ENCODE results near the gene POLR3E. TPM values are rescaled to one million over a fixed set of nuclear protein-coding genes. Genes with fewer than 3 reads are reported as not detected.

The POLR3E gene
- total and polyA plus RNA-seq, 5 donors from 2014 or later = 10.2 to 249 (median 16.2) TPM

- H3K27ac Mint-ChIP-seq = peak overlapping the region in 1 of 3 donors; percentile 62
- Histone ChIP-seq H3K27me3 (ENCODE audit: control insufficient read depth, insufficient read depth, low read length) (no peaks in the 10 kb centered on the region), H3K4me3 (ENCODE audit: low read depth, low read length) (no peak overlapping the region), H3K4me1 (ENCODE audit: control insufficient read depth, insufficient read depth, low read length, poor library complexity, severe bottlenecking) (peaks cover 31% of the 10 kb centered on the region), H3K27ac (ENCODE audit: insufficient read depth, low read length, poor library complexity, severe bottlenecking) (no peak overlapping the region), H3K9me3 (ENCODE audit: control insufficient read depth in 2 of 2, low read length in 2 of 2) (no peaks in the 10 kb centered on the region), H3K36me3 (ENCODE audit: control insufficient read depth, insufficient read depth, low read length) (peaks cover 60% of the 10 kb centered on the region)
- peaks cover 7% of the 10 kb centered on the region for H3K27me3 Mint-ChIP-seq
- H3K9me3 Mint-ChIP-seq = peaks cover 0 to 4% (median 0%) of the 10 kb centered on the region in 7 donors
- peaks cover 18 to 48% (median 37%) of the 10 kb centered on the region in 4 donors for H3K4me1 Mint-ChIP-seq
- peak overlapping the region in 2 of 4 donors; percentile 3 to 80 for H3K4me3 Mint-ChIP-seq
- no peak for DNase-seq
- ATAC-seq (ENCODE audit: low read depth in 2 of 2) = no peak
- peaks cover 30% of the 10 kb centered on the region for H3K36me3 Mint-ChIP-seq
Observed at GRCh38 chr16:22302776-22303363, 5.7 kb downstream of the POLR3E start.

GRCh38 chr16:22304411-22304810 is 7.2 kb downstream of the POLR3E start:
- H3K9me3 ChIP-seq (ENCODE audit: control insufficient read depth in 2 of 2, low read length in 2 of 2) = no peaks in the 10 kb centered on the region
- Mint-ChIP-seq H3K27ac (no peak overlapping the region), H3K36me3 (peaks cover 30% of the 10 kb centered on the region), H3K4me3 (no peak overlapping the region), H3K9me3 (peaks cover 0 to 1% (median 0%) of the 10 kb centered on the region in 7 donors), H3K4me1 (peaks cover 10 to 34% (median 25%) of the 10 kb centered on the region in 4 donors), H3K27me3 (no peaks in the 10 kb centered on the region)
- peaks cover 17% of the 10 kb centered on the region for H3K4me1 ChIP-seq (ENCODE audit: control insufficient read depth, insufficient read depth, low read length, poor library complexity, severe bottlenecking)
- H3K4me3 ChIP-seq (ENCODE audit: low read depth, low read length) = no peak overlapping the region
- H3K27ac ChIP-seq (ENCODE audit: insufficient read depth, low read length, poor library complexity, severe bottlenecking) = no peak overlapping the region
- no peak for ATAC-seq (ENCODE audit: low read depth in 2 of 2)
- peaks cover 75% of the 10 kb centered on the region for H3K36me3 ChIP-seq (ENCODE audit: control insufficient read depth, insufficient read depth, low read length)
- H3K27me3 ChIP-seq (ENCODE audit: control insufficient read depth, insufficient read depth, low read length) = no peaks in the 10 kb centered on the region
- no peak for DNase-seq

- Mint-ChIP-seq H3K4me1 (peaks cover 0 to 15% (median 10%) of the 10 kb centered on the region in 4 donors), H3K27ac (no peak overlapping the region), H3K36me3 (peaks cover 25% of the 10 kb centered on the region), H3K27me3 (no peaks in the 10 kb centered on the region), H3K9me3 (peaks cover 0 to 1% (median 0%) of the 10 kb centered on the region in 7 donors), H3K4me3 (no peak overlapping the region)
- ATAC-seq (ENCODE audit: low read depth in 2 of 2) = no peak
- no peaks in the 10 kb centered on the region for H3K27me3 ChIP-seq (ENCODE audit: control insufficient read depth, insufficient read depth, low read length)
- peaks cover 85% of the 10 kb centered on the region for H3K36me3 ChIP-seq (ENCODE audit: control insufficient read depth, insufficient read depth, low read length)
- DNase-seq = no peak
- H3K27ac ChIP-seq (ENCODE audit: insufficient read depth, low read length, poor library complexity, severe bottlenecking) = no peak overlapping the region
- no peaks in the 10 kb centered on the region for H3K9me3 ChIP-seq (ENCODE audit: control insufficient read depth in 2 of 2, low read length in 2 of 2)
- H3K4me1 ChIP-seq (ENCODE audit: control insufficient read depth, insufficient read depth, low read length, poor library complexity, severe bottlenecking) = no peaks in the 10 kb centered on the region
- H3K4me3 ChIP-seq (ENCODE audit: low read depth, low read length) = no peak overlapping the region
Observed at GRCh38 chr16:22306788-22307187, 9.6 kb downstream of the POLR3E start.

GRCh38 chr16:22307838-22308237 is 10.6 kb downstream of the POLR3E start:
- Mint-ChIP-seq H3K36me3 (peaks cover 22% of the 10 kb centered on the region), H3K4me1 (peaks cover 0 to 11% (median 8%) of the 10 kb centered on the region in 4 donors), H3K9me3 (peaks cover 0 to 1% (median 0%) of the 10 kb centered on the region in 7 donors), H3K4me3 (peak overlapping the region in 1 of 4 donors; percentile 58), H3K27ac (peak overlapping the region in 1 of 3 donors; percentile 68), H3K27me3 (no peaks in the 10 kb centered on the region)
- no peak for DNase-seq
- no peak overlapping the region for H3K27ac ChIP-seq (ENCODE audit: insufficient read depth, low read length, poor library complexity, severe bottlenecking)
- H3K36me3 ChIP-seq (ENCODE audit: control insufficient read depth, insufficient read depth, low read length) = peaks cover 84% of the 10 kb centered on the region
- no peak overlapping the region for H3K4me3 ChIP-seq (ENCODE audit: low read depth, low read length)
- no peak for ATAC-seq (ENCODE audit: low read depth in 2 of 2)
- H3K4me1 ChIP-seq (ENCODE audit: control insufficient read depth, insufficient read depth, low read length, poor library complexity, severe bottlenecking) = no peaks in the 10 kb centered on the region
- no peaks in the 10 kb centered on the region for H3K9me3 ChIP-seq (ENCODE audit: control insufficient read depth in 2 of 2, low read length in 2 of 2)
- no peaks in the 10 kb centered on the region for H3K27me3 ChIP-seq (ENCODE audit: control insufficient read depth, insufficient read depth, low read length)

- DNase-seq = no peak
Observed at GRCh38 chr16:22308824-22309520, 11.8 kb downstream of the POLR3E start.

GRCh38 chr16:22311520-22311919 is 14.3 kb downstream of the POLR3E start:
- Mint-ChIP-seq H3K27ac (peak overlapping the region in 1 of 3 donors; percentile 44), H3K36me3 (peaks cover 28% of the 10 kb centered on the region)
- peaks cover 87% of the 10 kb centered on the region for H3K36me3 ChIP-seq (ENCODE audit: control insufficient read depth, insufficient read depth, low read length)

More at GRCh38 chr16:22308824-22309520, 11.8 kb downstream of the POLR3E start:
- no peak for ATAC-seq (ENCODE audit: low read depth in 2 of 2)
- H3K4me3 ChIP-seq (ENCODE audit: low read depth, low read length) = no peak overlapping the region
- H3K36me3 ChIP-seq (ENCODE audit: control insufficient read depth, insufficient read depth, low read length) = peaks cover 89% of the 10 kb centered on the region
- Mint-ChIP-seq H3K36me3 (peaks cover 23% of the 10 kb centered on the region), H3K4me3 (peak overlapping the region in 1 of 4 donors; percentile 27), H3K4me1 (peaks cover 0 to 9% (median 5%) of the 10 kb centered on the region in 4 donors), H3K27ac (no peak overlapping the region), H3K27me3 (no peaks in the 10 kb centered on the region), H3K9me3 (peaks cover 0 to 1% (median 0%) of the 10 kb centered on the region in 7 donors)
- H3K27me3 ChIP-seq (ENCODE audit: control insufficient read depth, insufficient read depth, low read length) = no peaks in the 10 kb centered on the region
- H3K27ac ChIP-seq (ENCODE audit: insufficient read depth, low read length, poor library complexity, severe bottlenecking) = no peak overlapping the region
- H3K4me1 ChIP-seq (ENCODE audit: control insufficient read depth, insufficient read depth, low read length, poor library complexity, severe bottlenecking) = no peaks in the 10 kb centered on the region
- no peaks in the 10 kb centered on the region for H3K9me3 ChIP-seq (ENCODE audit: control insufficient read depth in 2 of 2, low read length in 2 of 2)

GRCh38 chr16:22312897-22313781 is 15.9 kb downstream of the POLR3E start:
- H3K36me3 Mint-ChIP-seq = peaks cover 28% of the 10 kb centered on the region
- ATAC-seq (ENCODE audit: low read depth in 2 of 2) (no peak), DNase-seq (no peak)
- H3K27ac Mint-ChIP-seq = peak overlapping the region in 1 of 3 donors; percentile 62
- Histone ChIP-seq H3K9me3 (ENCODE audit: control insufficient read depth in 2 of 2, low read length in 2 of 2) (no peaks in the 10 kb centered on the region), H3K4me3 (ENCODE audit: low read depth, low read length) (no peak overlapping the region), H3K4me1 (ENCODE audit: control insufficient read depth, insufficient read depth, low read length, poor library complexity, severe bottlenecking) (no peaks in the 10 kb centered on the region), H3K27ac (ENCODE audit: insufficient read depth, low read length, poor library complexity, severe bottlenecking) (no peak overlapping the region), H3K27me3 (ENCODE audit: control insufficient read depth, insufficient read depth, low read length) (no peaks in the 10 kb centered on the region), H3K36me3 (ENCODE audit: control insufficient read depth, insufficient read depth, low read length) (peaks cover 84% of the 10 kb centered on the region)
- H3K27me3 Mint-ChIP-seq = no peaks in the 10 kb centered on the region
- peaks cover 0 to 1% (median 0%) of the 10 kb centered on the region in 7 donors for H3K9me3 Mint-ChIP-seq
- peaks cover 0 to 4% (median 0%) of the 10 kb centered on the region in 4 donors for H3K4me1 Mint-ChIP-seq
- no peak overlapping the region for H3K4me3 Mint-ChIP-seq

More at GRCh38 chr16:22311520-22311919, 14.3 kb downstream of the POLR3E start:
- H3K4me3 ChIP-seq (ENCODE audit: low read depth, low read length) = no peak overlapping the region
- H3K4me1 ChIP-seq (ENCODE audit: control insufficient read depth, insufficient read depth, low read length, poor library complexity, severe bottlenecking) = no peaks in the 10 kb centered on the region
- no peak overlapping the region for H3K27ac ChIP-seq (ENCODE audit: insufficient read depth, low read length, poor library complexity, severe bottlenecking)
- Mint-ChIP-seq H3K4me1 (peaks cover 0 to 4% (median 0%) of the 10 kb centered on the region in 4 donors), H3K9me3 (peaks cover 0 to 1% (median 0%) of the 10 kb centered on the region in 7 donors), H3K4me3 (peak overlapping the region in 1 of 4 donors; percentile 3), H3K27me3 (no peaks in the 10 kb centered on the region)
- no peaks in the 10 kb centered on the region for H3K27me3 ChIP-seq (ENCODE audit: control insufficient read depth, insufficient read depth, low read length)
- no peak for DNase-seq
- H3K9me3 ChIP-seq (ENCODE audit: control insufficient read depth in 2 of 2, low read length in 2 of 2) = no peaks in the 10 kb centered on the region
- ATAC-seq (ENCODE audit: low read depth in 2 of 2) = no peak

Data from CD4-positive, CD25-positive, alpha-beta regulatory T cell (primary cell).